ENCODE results near the gene KCNQ1.
A peak's percentile ranks its signal among the peaks of the same experiment; 100 is the strongest.

KCNQ1 gene

DNA sequence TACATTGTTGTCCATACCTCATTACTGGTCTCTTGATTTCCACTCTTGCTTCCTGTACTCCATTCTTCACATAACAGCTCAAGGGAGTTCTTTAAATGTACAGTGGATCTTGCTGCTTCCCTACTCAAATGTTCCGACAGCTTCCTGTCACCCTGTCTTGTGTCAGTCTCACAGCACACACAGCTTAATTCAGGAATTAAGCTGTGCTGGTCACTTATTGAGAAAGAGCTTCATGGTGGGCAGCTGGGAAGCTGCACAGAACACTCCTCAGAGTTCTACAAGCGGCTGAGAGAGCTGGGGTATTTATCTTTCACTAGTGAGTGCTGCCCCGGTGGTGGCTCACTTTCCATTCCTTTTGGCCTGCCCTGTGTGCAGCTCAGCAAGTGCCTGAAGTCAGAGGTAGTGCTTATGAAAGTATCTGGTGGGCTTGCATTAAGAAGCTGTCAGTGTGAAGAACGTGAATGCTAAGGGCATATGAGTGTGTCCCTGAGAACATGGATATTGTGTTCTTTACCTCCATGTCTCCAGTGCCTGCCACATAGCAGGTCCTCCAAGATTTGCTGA, 206.3 kb downstream of the KCNQ1 start:
- DNase-seq (ENCODE audit: low spot score), result no peak

DNA sequence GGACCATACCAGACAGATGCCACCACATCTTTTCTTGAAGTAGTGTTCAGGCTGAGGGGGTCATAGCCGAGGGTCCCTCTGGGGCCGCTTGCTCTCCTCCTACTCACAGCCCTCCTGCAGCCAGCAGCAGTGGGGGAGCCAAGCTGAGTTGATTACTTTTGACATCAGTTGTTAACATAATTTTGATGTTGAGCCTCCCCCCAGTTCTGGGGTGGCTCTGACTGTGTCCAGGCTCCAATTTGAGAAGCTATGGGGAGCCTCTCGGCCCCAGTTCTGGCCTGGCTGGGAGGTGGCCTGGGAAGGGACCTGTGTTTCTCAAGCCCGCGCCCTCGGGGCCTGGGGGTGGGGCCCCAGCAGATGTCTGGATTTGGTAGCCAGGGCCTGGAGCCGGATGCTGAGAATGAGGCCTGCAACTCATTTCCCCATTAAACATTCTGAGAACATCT, 207.0 kb downstream of the KCNQ1 start:
- DNase-seq (ENCODE audit: low spot score), result no peak

DNA sequence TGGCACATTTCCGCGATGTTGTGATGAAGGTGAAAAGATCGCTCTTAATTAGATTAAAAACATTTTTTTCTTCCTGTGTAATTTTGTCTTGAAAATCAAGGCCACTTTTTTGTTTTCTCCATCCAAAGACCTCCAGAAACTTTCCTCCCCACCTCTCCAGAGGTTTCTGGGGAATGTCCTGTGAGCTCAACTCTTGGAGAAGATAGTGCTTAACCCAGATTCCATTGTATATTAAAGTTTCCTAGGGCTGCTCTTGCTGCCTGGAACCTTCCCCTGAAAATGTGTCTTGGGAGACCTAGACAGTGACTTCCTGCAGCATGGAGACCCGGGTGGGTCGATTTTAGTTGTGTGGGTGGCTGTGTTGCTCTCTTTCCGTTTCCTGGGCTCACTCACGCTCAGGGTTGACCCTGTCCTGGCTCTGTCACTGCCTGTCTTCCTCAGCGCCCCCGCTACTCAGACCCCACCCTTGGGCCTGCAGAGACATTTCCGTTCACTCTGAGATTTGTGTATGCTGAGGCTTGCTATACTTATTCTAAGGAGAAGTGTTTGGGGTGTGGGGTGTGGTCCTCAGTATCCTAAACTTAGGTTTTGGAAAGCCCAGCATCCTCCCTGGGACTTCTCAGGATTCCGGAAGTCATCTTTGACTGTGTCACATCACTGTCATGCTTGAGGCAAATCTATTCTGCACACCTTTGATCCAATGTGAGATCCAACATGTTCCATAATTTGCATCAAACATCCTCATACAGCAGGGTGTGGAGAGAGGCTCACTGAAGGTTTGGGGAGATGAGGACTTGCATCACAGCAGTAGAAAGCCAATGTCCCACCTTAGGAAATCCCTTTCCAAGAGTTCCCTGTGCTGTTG, 207.8 kb downstream of the KCNQ1 start:
- DNase-seq (ENCODE audit: low spot score), result no peak

DNA sequence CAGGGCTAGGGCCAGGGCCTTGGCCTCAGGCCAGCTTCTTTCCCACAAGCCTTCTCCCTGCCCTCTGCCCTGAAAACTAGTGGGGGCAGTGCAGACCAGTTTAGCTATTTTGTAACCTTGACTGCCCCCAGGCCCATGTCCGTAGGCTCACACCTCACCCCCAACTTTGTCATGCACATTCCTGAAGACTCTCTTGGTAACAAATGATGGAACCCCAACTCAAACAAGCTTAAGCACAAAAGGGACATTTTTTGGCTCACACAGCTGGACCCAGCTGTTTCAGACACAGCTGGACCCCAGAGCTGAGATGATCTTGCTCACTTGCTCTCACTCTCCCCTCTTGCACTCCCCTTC, 208.4 kb downstream of the KCNQ1 start:
- DNase-seq (ENCODE audit: low spot score), result no peak

DNA sequence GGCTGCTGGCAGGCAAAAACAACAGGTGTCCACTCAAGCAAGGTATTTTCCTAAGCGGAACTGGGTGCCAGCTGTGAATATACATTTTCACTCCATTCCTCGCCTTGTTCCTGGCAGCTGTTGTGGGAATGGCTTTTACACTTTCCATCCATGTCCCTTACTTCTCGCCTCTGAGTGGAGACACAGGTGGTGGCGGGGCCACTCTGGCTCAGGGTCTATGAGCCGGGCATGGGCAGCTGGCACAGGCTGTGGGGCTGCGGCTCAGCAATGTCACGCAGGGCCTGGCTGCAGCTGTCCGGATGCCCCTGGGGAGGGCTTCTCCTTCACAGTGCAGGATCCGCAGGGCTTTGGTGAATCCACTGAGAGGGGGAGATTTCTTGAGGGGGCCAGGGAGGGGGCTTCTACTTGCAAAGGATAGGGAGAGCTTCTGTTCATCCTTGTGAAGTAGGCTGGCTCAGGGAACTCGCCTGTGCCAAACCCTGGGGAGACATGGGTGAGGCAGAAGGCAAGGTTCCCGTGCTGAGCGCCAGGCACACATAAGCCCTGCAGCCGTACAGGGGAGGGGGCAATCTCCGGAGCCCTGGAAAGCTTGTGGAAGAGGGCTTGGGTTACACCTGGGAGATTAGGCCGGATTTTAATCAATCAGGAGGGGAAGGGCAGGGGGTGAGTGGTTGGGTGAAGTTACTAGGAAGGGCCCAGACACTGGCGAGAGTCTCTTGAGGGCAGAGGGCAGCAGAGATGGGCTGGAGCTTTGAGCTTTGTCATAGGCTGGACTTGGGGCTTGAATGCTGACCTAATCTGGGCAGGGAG, 209.3 kb downstream of the KCNQ1 start:
- no peak for DNase-seq (ENCODE audit: low spot score)

DNA sequence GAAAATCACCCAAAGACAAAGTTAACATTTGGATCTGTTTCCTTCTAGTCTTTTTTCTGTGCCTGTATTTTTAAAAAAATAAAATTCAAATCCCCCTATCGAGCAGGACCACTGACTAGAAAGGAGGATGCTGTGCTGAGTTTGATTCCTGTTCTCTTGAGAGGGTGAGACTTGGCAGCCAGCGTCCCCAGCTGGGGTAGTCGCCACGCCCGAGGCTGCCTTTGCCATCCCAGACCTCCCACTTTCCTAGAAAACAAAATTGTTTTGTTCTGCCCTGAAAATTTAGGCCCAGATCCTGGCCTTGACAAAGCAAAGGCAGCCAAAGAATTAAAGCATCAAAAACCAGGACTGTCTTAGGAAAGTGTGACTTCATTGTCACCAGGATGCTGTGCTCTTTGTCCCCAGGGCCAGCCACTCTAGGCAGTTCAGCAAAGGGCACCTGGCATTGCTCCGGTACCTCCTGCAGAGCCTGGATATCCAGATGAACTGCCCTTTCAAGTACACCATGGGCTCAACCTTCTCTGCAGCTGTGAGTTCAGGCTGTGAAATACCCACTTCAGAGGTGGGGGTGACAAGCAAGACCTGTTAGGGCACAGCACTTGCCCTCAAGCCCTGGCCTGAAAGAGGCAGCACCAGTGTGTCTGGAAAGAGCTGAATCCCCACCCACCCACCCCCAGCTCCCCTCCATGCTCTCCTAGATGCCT, 210.4 kb downstream of the KCNQ1 start:
- DNase-seq (ENCODE audit: low spot score), result no peak

DNA sequence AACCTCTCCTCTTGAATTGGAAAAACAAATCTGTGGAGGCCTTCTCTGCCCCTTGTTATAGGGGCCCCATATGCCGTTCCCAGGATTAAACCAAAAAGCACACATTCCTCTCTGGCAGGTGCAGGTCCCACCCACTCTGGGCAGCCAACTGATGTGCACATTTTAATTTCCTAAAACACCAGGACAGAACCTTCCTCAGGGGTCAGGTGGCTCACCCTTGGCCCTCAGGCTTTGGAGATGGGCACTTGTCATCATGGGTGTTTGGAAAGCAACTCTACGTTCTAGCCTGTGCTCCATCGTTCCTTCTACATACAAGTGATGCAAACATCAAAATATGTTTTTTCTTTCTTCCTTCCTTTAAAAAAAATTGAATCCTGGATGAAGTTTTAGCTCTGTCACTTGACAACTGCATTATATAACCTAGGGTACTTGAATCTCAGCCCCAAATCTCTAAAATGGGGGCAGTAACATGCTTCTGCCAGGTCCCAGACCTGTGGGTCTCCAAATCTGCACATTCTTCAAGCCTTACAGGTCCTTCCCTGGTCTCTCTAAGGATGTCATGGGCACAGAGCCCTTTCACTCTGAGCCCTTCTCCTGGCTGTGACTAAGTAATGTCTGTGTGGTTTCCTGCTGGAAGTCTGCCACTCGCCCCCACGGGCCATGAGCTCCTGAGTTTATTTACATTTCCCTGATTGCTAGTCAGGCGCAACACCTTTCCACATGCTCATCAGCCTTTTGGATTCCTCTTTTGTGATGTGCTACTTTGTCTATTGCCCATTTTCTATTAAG, 211.2 kb downstream of the KCNQ1 start:
- DNase-seq (ENCODE audit: low spot score), result peak; percentile 39

DNA sequence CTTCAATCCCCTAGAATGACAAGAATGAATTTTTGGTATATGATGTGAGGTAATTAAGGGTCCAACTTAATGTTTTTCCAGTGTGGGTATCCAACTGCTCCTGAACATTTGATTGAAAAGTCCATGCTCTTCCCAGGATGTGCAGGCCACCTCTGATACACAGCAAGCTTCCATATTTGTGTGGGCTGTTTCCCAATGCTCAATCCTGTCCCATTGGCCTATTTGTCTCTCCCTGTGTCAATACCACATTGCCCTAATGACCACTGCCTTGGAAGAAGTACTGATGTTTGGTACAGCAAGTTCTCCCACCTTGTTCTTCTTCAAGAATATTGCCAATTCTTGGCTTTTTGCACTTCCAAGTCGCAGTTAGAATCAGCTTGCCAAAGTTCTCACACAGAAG, 212.1 kb downstream of the KCNQ1 start:
- no peak for DNase-seq (ENCODE audit: low spot score)

DNA sequence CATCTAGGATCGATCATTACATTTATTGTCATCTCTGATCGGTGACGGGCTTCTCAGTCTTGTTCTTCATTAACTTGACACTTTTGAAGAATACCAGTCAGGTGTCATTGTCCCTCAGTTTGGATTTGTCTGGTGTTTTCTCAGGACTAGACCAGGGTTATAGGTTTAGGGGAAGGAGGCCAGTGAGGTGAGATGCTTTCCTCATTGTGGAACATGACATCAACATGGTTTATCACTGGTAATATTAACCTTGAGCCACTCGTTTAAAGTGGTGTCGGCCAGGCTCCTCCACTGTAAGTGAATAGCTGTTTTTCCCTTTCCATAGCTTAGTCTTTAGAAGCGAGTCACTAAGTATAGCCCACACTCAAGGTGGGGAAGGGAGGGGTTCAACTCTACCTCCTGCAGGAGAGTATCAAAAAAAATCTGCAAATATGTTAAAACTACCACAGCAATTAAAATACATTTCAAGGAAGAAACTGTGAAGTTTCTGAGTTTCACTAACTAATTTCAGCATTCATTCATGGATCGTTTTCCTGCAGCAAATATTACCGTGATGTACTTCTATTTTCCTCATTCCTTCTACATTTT, 213.0 kb downstream of the KCNQ1 start:
- no peak for DNase-seq (ENCODE audit: low spot score)

DNA sequence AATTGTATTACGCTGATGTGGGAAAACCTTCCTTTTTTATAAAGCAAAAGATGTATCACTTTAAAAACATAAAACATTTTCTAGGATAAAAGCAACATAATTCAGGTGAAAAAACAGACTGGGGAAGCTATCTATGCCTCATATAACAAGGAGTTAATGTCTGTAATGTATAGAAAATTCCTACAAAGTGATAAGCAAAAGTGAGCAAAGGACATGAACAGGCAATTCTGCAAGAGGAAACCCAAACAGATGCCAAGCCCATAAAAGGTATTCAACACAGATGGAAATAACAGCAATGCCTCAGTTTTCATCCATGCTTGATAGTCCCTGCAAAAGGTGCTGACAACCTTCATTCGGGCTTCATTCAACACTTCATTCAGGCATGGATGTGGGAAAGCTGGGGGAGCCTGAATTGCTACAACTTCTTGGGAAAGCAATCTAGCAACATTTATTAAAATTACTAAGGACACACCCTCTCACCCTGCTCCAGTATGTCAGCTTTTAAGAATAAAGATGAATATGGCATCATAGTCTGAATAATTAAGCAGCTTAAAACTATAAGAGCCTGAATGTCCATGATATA, 215.6 kb downstream of the KCNQ1 start:
- no peak for DNase-seq (ENCODE audit: low spot score)

DNA sequence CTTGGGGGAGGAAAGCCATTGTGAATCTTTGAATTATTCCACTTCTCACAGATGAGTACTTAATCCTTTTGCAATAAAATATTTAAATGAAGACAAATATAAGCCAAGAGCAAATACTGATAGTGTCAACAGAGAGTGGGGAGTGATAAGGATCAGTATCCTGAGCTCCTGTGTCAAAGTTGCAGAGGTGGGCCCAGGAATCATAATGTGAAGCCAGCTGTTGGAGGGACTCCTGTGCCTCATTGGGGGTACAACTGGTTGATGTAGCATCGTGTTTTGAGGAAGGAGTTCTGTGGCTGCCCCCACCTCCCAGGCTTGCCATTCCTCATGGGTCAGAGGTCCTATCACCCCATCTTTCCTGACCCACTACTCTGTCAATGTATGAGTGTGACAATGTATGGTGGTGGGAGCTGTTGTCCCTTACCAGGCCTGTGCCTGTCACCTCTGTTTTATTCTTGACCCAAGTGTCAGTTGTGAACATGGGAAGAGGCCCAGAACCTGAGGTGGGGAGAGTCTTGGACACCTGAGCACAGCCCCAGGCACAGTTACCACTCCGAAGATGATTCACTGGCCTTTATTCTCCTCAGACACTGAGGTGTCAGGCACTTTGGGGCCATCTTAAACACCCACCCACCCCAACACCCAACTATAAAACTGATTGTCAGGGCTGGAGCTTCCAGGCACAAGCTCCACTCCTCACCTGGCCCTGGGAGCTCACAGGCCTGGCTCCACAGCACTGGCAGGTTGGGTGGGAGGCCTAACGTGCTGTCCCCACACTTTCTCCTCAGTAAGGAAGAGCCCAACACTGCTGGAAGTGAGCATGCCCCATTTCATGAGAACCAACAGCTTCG, 216.6 kb downstream of the KCNQ1 start:
- no peak for DNase-seq (ENCODE audit: low spot score)

DNA sequence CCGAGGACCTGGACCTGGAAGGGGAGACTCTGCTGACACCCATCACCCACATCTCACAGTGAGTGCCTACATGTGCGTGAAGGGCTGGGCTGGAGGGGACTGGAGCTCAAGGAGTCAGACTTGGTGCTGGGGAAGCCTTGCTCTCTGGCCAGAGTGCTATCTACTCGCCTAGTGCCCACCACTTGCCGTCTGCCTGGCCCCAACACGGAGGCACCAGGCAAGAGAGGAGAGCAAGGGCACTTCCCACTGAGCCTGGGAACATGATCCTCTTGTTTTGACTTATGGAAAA, 217.2 kb downstream of the KCNQ1 start:
- no peak for DNase-seq (ENCODE audit: low spot score)

DNA sequence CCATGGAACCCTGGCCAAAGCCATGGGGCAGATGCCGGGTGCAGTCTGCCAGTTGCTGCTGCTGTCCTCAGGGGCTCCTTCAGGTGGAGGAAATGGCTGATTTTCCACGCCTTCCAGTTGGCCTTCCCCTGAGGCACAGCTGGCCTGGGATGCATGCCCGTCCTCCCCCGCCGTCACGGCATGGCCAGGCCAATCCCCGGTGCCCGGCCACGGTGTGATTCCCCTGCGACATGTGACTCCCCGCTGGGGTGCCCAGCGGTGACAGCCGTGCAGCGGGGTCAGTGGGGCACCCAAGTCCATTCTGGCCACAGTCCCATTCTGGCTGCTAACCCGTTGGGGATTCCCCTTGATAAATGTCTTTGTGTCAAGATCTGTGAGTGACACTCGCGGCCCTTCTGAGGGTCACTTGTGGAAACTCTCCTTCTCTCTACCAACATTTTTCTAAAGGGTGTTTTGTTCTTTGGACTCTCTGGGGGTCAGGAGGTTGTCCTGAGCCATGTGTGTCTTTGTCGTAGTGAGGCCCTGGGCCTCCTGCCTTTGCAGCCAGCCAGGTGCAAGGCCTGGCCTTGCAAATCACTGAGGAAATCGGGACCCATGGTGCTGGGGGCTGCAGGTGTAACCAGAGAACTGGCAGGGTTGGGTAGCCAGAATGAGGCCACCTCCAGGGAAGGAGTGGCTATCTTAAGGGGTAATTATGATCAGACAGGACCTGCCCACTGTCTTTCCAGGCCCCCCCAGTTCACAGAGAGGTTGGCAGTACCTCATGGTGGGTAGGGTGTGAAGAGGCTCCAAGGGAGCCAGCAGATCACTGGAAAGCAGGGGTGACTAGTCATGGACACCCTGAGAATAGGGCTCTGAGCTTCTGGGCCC, 217.9 kb downstream of the KCNQ1 start:
- DNase-seq (ENCODE audit: low spot score), result no peak

DNA sequence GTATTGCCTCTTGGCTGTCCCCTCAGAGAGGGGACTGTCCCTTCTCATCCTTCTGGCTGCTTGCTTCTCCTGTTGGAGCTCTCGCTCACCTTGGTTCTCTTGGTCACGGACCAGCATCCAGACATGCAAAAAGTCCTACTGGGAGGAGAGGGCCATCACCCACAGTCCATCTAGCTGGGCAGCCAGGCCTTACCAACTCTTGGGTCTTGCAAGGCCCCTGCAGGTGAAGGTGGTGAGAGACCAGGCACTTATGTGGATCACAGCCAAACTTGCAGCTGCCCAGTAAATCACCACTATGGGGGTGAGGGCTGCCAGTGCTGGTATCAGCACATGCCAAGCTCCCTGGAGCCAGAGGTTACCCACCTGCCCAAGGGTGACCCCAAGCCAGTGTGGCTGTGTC, 218.7 kb downstream of the KCNQ1 start:
- DNase-seq (ENCODE audit: low spot score), result no peak

DNA sequence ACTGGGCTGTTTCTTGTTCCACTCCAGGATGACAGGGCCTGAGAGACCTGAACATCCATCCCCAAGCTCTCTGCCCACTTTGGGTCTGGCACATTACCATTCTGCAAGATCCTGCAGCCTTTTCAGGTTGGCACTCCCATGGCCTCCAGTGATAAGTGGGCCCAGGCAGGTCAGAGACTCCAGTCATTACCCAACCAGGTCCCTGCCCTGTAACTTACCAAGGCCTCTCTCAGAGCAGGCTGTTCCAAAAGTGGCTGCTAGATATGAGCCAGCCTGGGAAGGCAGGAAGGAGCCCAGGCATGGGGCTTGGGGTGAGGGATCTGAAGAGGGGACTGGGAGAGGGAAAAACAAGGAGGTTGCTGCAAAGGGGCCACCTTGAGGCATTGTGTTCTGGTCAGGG, 219.1 kb downstream of the KCNQ1 start:
- DNase-seq (ENCODE audit: low spot score), result no peak

DNA sequence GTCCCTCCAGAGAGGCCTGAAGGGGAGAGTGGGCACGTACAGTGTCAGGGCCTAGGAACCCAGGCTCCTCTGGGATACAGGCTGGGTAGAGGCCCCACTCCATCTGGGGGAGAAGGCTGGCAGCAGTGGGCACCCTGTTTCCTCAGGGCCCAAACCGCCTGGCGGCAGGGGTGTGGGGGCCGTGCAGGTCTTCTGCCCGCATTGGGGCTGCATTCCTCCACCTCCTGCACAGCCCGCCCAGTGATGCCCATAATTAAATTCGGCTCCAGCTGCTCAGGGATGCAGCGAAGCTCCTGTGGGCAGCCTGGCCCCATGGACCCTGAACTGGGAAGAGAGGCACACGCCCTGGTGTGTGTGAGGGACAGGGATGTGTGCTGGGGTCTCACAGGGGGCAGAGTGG, 219.6 kb downstream of the KCNQ1 start:
- DNase-seq (ENCODE audit: low spot score), result no peak

DNA sequence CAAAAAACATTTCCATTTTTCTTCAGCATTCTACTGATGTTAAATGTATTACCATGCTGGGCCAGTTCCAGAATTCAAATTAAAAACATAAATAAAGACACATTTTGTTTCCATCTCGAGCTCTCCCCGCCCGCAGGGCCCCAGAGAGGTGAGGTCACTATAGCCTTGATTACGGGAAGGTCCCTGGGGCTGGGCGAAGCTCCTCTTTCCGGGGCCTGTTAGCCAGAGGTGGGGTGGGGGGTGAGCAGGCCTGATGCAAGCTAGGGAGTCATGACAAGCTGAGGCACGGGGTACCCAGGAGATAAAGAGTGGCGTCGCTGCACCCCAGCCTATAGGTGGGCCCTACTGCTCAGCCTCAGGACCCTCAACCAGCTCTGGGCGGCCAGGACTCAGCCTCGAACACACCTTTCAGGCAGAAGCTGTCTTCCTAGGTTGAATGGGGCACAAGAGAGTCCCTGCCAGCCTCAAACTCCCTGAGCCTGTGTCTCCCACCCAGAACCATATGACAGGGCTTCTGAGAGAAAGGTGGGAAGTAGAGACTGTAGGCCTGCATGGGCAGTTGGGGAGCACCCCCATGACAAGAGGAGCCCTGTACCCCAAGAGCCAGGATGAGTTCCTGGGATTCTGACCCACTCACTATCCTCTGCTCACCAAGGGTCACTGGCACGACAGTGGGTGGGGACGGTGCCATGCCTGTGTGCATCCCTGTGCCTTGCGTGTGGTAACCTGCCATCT, 220.2 kb downstream of the KCNQ1 start:
- DNase-seq (ENCODE audit: low spot score), result no peak

All from kidney capillary endothelial cell (primary cell).